Mononuclear cell (primary cell): ENCODE measurements around the gene NRIP3. TPM values are rescaled to one million over a fixed set of nuclear protein-coding genes. Genes with fewer than 3 reads are reported as not detected.

Experiments
- H3K27me3 ChIP-seq: 2 replicates; pipeline ENCODE4 v1.6.0; 2011; ENCODE audit warnings: low read length, control low read depth; ENCODE audit not compliant: insufficient read depth
- H3K4me1 ChIP-seq: 2 replicates; pipeline ENCODE4 v1.5.1; 2011; ENCODE audit warnings: mild to moderate bottlenecking, low read length, control low read depth; ENCODE audit not compliant: insufficient read depth
- H3K4me3 ChIP-seq: 2 replicates; pipeline ENCODE4 v1.5.1; 2011; ENCODE audit warnings: mild to moderate bottlenecking, low read length, moderate library complexity
- H3K9me3 ChIP-seq: 2 replicates; pipeline ENCODE4 v1.5.1; 2011; ENCODE audit warnings: low read depth, mild to moderate bottlenecking, control low read depth, low read length
- total RNA-seq: library from RNA; depleted of rRNA; stranded (reverse); fragments of >200 nt; gene quantifications from one replicate; pipeline ENCODE4 v1.2.3, GENCODE V29; 2012

NRIP3 gene
- total RNA-seq, 1 donor: 11.5 TPM

DNA sequence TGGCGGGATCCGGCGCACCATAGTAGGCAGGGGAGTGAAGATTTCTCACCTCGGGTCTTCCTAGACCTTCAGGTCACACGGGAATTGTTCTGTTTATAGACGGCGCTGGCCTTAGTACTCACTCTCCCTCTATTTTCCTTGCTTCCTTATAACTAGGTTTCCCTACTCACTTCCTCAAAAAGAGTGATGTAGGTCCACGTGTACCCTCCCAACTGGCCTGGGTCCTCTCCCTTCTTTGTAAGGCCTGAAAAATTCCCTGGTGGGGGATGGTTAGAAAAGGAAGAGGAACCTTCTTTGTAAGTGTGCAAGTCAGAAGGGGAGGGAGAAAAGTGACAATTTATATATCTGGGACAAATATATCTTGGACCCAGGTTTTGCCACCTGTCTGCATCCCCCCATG lies 36.6 kb downstream of the NRIP3 start:
- H3K27me3 ChIP-seq: no peaks in the 10 kb centered on the region

GRCh38 chr11:8964324-8965320 lies 39.2 kb downstream of the NRIP3 start, which contains the start of gene TMEM9B:
TSS of gene TMEM9B (minus strand) at chr11:8964442. CDS start at chr11:8964313, 129 bp downstream.
- Histone ChIP-seq H3K9me3 (no peaks in the 10 kb centered on the region), H3K4me3 (peak within 1 kb of the TSS; percentile 88), H3K27me3 (no peaks in the 10 kb centered on the region), H3K4me1 (peaks cover 27% of the 10 kb centered on the region)

More for the DNA sequence above, 36.6 kb downstream of the NRIP3 start:
- Histone ChIP-seq H3K4me3 (no peak overlapping the region), H3K9me3 (no peaks in the 10 kb centered on the region), H3K4me1 (peaks cover 24% of the 10 kb centered on the region)

GRCh38 chr11:8963569-8964323 lies 40.1 kb downstream of the NRIP3 start:
- H3K27me3 ChIP-seq: no peaks in the 10 kb centered on the region
- no peaks in the 10 kb centered on the region for H3K9me3 ChIP-seq
- H3K4me1 ChIP-seq: peaks cover 33% of the 10 kb centered on the region
- peak overlapping the region; percentile 88 for H3K4me3 ChIP-seq

GRCh38 chr11:8962841-8963240 lies 41.0 kb downstream of the NRIP3 start:
- peaks cover 33% of the 10 kb centered on the region for H3K4me1 ChIP-seq
- no peak overlapping the region for H3K4me3 ChIP-seq
- H3K9me3 ChIP-seq: no peaks in the 10 kb centered on the region
- H3K27me3 ChIP-seq: no peaks in the 10 kb centered on the region

GRCh38 chr11:8961401-8961800 lies 42.4 kb downstream of the NRIP3 start:
- Histone ChIP-seq H3K4me3 (no peak overlapping the region), H3K27me3 (no peaks in the 10 kb centered on the region), H3K4me1 (peaks cover 33% of the 10 kb centered on the region), H3K9me3 (no peaks in the 10 kb centered on the region)

DNA sequence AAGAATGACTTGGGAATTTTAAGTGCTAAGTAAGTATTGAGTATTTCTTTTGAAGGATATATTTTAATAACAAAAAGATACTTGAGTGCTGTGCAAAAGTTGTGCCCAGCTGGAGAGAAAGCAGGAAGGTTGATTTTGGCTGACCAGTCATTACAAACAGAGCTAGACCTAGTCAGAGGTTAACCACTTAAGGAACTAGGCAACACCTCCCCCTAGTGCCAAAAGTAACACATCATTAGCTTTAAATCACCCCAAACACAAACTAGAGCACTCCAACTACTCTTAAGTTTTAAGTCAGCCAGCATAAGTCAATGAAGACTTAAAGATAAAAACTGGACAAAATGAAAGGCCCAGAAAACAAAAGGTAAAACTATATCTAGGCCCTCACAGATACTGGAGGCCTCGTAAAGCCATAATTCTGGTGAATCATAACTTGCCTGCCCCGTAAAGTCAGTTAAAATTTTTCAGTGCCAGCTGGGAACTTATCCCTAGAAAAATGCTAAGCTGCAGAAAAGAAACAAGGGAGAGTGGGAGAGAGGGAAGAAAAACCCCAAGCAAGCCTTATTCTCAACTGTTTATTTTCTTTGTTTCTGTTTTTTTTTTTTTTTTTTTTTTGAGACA lies 44.1 kb downstream of the NRIP3 start:
- Histone ChIP-seq H3K4me1 (peaks cover 25% of the 10 kb centered on the region), H3K4me3 (no peak overlapping the region), H3K9me3 (no peaks in the 10 kb centered on the region), H3K27me3 (no peaks in the 10 kb centered on the region)

- Histone ChIP-seq H3K4me1 (peaks cover 9% of the 10 kb centered on the region), H3K27me3 (no peaks in the 10 kb centered on the region), H3K9me3 (no peaks in the 10 kb centered on the region), H3K4me3 (no peak overlapping the region)
Measured at GRCh38 chr11:8956860-8957259, 46.9 kb downstream of the NRIP3 start.

DNA sequence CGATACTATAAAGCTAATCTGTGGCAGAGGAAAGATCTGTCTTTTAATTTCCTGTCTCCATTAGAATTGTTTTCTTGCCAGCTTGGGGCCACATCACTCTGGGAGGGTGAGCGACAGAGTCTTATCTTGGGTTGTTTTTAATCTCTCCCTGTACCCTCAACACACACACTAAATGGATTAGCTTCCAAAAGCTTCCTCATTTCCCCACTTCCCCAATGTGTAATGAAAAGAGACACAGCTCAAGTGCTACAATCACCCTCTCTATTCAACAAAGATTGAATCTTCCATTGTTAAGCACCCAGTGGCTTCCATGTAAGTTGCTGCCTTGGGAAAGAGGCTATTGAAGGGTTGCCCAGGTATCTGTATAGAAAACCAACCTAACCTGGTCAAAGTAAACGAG lies 54.9 kb downstream of the NRIP3 start:
- Histone ChIP-seq H3K27me3 (no peaks in the 10 kb centered on the region), H3K4me3 (no peak overlapping the region), H3K9me3 (no peaks in the 10 kb centered on the region), H3K4me1 (no peaks in the 10 kb centered on the region)

- H3K4me1 ChIP-seq: no peaks in the 10 kb centered on the region
- no peaks in the 10 kb centered on the region for H3K9me3 ChIP-seq
- no peak overlapping the region for H3K4me3 ChIP-seq
- no peaks in the 10 kb centered on the region for H3K27me3 ChIP-seq
Measured at GRCh38 chr11:8947230-8947943, 56.4 kb downstream of the NRIP3 start.

DNA sequence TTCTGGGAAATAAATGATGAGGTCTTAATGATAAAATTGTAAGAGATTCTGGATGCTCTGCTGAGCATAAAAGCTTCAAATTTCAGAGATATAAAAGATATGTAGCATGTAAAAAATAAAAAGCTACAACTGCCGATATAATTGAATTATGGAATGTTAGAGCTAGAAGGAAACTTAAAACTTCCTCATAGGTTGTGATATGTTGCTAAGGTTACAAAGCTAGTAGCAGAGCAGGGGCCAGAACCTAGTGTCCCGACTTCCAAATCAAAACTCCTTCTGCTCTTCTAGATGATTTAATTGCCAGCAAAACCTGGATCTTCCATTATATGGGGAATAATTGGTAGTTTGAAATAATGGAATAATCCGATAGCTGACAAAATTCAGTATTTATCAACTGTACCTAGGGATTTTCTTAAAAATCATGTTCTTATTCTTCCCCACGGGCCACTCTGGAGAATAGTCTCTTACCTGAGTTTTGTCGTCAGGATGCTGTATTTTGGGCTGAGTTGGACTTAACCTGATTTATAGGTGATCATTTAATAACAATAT lies 61.2 kb downstream of the NRIP3 start, which contains the start of gene ASCL3:
TSS of gene ASCL3 (minus strand) at position 499 of the 549 bp plus-strand sequence. CDS start 4,855 bp downstream, outside the sequence.
- Histone ChIP-seq H3K27me3 (no peaks in the 10 kb centered on the region), H3K4me1 (no peaks in the 10 kb centered on the region), H3K4me3 (no peak within 1 kb of the TSS), H3K9me3 (no peaks in the 10 kb centered on the region)

GRCh38 chr11:8941341-8942103 lies 62.3 kb downstream of the NRIP3 start:
- Histone ChIP-seq H3K27me3 (no peaks in the 10 kb centered on the region), H3K9me3 (no peaks in the 10 kb centered on the region), H3K4me1 (no peaks in the 10 kb centered on the region), H3K4me3 (no peak overlapping the region)

GRCh38 chr11:8937659-8938058 lies 66.1 kb downstream of the NRIP3 start:
- H3K4me1 ChIP-seq: no peaks in the 10 kb centered on the region
- H3K4me3 ChIP-seq: no peak overlapping the region
- H3K27me3 ChIP-seq: no peaks in the 10 kb centered on the region
- no peaks in the 10 kb centered on the region for H3K9me3 ChIP-seq

GRCh38 chr11:8937159-8937558 lies 66.6 kb downstream of the NRIP3 start:
- Histone ChIP-seq H3K4me1 (no peaks in the 10 kb centered on the region), H3K9me3 (no peaks in the 10 kb centered on the region), H3K27me3 (no peaks in the 10 kb centered on the region), H3K4me3 (no peak overlapping the region)
